ENCODE data around the gene CGN. TPM values are rescaled to one million over a fixed set of nuclear protein-coding genes. Genes with fewer than 3 reads are reported as not detected.

CGN gene
- total and polyA plus RNA-seq, 2 donors (not counting 3 experiments of a cell fraction or from before 2014, with no cell fraction given): 0.32 to 0.73 TPM

GRCh38 chr1:151568626-151569088 lies 57.5 kb downstream of the CGN start:
- H3K79me2 ChIP-seq (ENCODE audit: control insufficient read depth, insufficient read depth, low read length): no peaks in the 10 kb centered on the region
- no peaks in the 10 kb centered on the region for H3K27me3 ChIP-seq (ENCODE audit: control insufficient read depth in 2 of 2, insufficient read depth in 2 of 2, low read length in 2 of 2)
- ChIA-PET POLR2A (no interaction called here), CTCF (no interaction called here)
- H3K9ac ChIP-seq (replicated peaks; ENCODE audit: extremely low read depth, insufficient read depth, low read length): no peak overlapping the region
- H3K36me3 ChIP-seq (ENCODE audit: control insufficient read depth in 2 of 2, extremely low read depth in 1 of 2, insufficient read depth in 2 of 2, low read length in 2 of 2): no peaks in the 10 kb centered on the region
- DNase-seq (ENCODE audit: low read depth, low spot score): no peak
- H3K9me3 ChIP-seq (replicated peaks; ENCODE audit: control insufficient read depth, insufficient read depth, low read length): no peaks in the 10 kb centered on the region
- no peak for FAIRE-seq
- dilution Hi-C loops (cut with MboI; ENCODE audit: extremely low pct_ligation_motif_present, low sequenced_read_pairs) (no loop called here), intact Hi-C loops (cut with micrococcal nuclease) (no loop called here)
- no peaks in the 10 kb centered on the region for H3K4me1 ChIP-seq (ENCODE audit: control insufficient read depth, extremely low read depth, insufficient read depth, low read length)
- TF ChIP-seq FOS (IDR thresholded peaks at IDR 0.05; ENCODE audit: borderline replicate concordance, insufficient read depth, low read length) (no peak), EZH2 (IDR thresholded peaks at IDR 0.05; ENCODE audit: borderline replicate concordance, low read depth, low read length, severe bottlenecking) (no peak), GATA2 (IDR thresholded peaks at IDR 0.05; ENCODE audit: insufficient read depth, insufficient read length, low read depth, low read length) (no peak), POLR2AphosphoS5 (IDR thresholded peaks at IDR 0.05; ENCODE audit: insufficient read depth, low read depth, low read length) (no peak), MYC (IDR thresholded peaks at IDR 0.05; ENCODE audit: low read depth, low read length) (no peak), POLR2A (IDR thresholded peaks at IDR 0.05; ENCODE audit: low read depth, low read length) (no peak), JUN (IDR thresholded peaks at IDR 0.05; ENCODE audit: borderline replicate concordance, insufficient read depth, insufficient read length, low read depth) (no peak), CTCF (IDR thresholded peaks at IDR 0.05; ENCODE audit: extremely low read depth in 1 of 2, insufficient read depth in 1 of 2, low read depth in 1 of 2, low read length in 2 of 2) (no peak), MAX (IDR thresholded peaks at IDR 0.05; ENCODE audit: insufficient read depth, insufficient read length) (no peak)
- H4K20me1 ChIP-seq (replicated peaks; ENCODE audit: control insufficient read depth, extremely low read depth, insufficient read depth, low read length): no peaks in the 10 kb centered on the region
- no peak overlapping the region for H3K4me3 ChIP-seq (replicated peaks in 1 of 3; ENCODE audit: insufficient read depth in 1 of 3, low read depth in 1 of 3, low read length in 3 of 3)
- no peaks in the 10 kb centered on the region for H3K9me1 ChIP-seq (replicated peaks; ENCODE audit: control insufficient read depth, extremely low read depth, insufficient read depth, low read length)
- H3K4me2 ChIP-seq (ENCODE audit: insufficient read depth, low read length): no peak overlapping the region
- no peak overlapping the region for H3K27ac ChIP-seq (ENCODE audit: insufficient read depth, low read depth, low read length)
- BruUV-seq (replicated peaks): no TSS peak
- no peak overlapping the region for H2AFZ ChIP-seq (ENCODE audit: low read depth, low read length)
